HEK293 (cell line): Measurements from ENCODE around the gene KIF18B.

Experiments used
- CTCF ChIA-PET: fragments of 350-600 bp; formaldehyde crosslinking; extraction: SDS; loops from one replicate; lab custom pipeline; 2021; ENCODE audit warnings: antibody characterized with exemption; lab: Yijun Ruan, JAX
- POLR2A ChIA-PET: fragments of 300-600 bp; formaldehyde crosslinking; extraction: SDS; loops from one replicate; lab custom pipeline; 2020; ENCODE audit warnings: antibody characterized with exemption, inconsistent platforms; lab: Yijun Ruan, JAX
- H3K27ac ChIP-seq: fragments of 200-500 bp; sonication (Bioruptor generic); 2 replicates; pipeline ENCODE4 v1.5.1; 2014; ENCODE audit warnings: low read depth, low read length, control low read depth, inconsistent platforms; ENCODE audit errors: extremely low read depth
- H3K36me3 ChIP-seq, 2 experiments: fragments of 200-500 bp in 1 of 2; sonication (Bioruptor generic) in 1 of 2; 1 replicate in 1 of 2; 2 replicates in 1 of 2; pipeline ENCODE4 v1.5.1; 2014 to 2017; ENCODE audit warnings: inconsistent platforms in 2 of 2, low read length in 2 of 2; ENCODE audit not compliant: control insufficient read depth in 2 of 2, insufficient read depth in 1 of 2
- H3K4me1 ChIP-seq: fragments of 200-500 bp; sonication (Bioruptor generic); 2 replicates; pipeline ENCODE4 v1.5.1; 2014; ENCODE audit warnings: mild to moderate bottlenecking, low read length, inconsistent platforms; ENCODE audit not compliant: control insufficient read depth, insufficient read depth
- H3K4me3 ChIP-seq: 2 replicates; pipeline ENCODE4 v1.5.1; 2011; ENCODE audit warnings: low read depth, mild to moderate bottlenecking, control low read depth, low read length, moderate library complexity
- H3K9me3 ChIP-seq: fragments of 200-500 bp; sonication (Bioruptor generic); 2 replicates; pipeline ENCODE4 v1.5.1; 2014; ENCODE audit warnings: low read depth, low read length, inconsistent platforms; ENCODE audit not compliant: control insufficient read depth, insufficient read depth
- BCL11A ChIP-seq: fragments of 450-650 bp; formaldehyde crosslinking; IDR thresholded peaks from 2 replicates; pipeline ENCODE4 v1.5.1; 2016; ENCODE audit warnings: low read depth, missing biosample characterization, missing genetic modification characterization
- GLIS2 ChIP-seq: fragments of 450-650 bp; formaldehyde crosslinking; IDR thresholded peaks from 2 replicates; pipeline ENCODE4 v1.5.1; 2016; ENCODE audit warnings: missing biosample characterization, missing genetic modification characterization
- ZNF121 ChIP-seq: fragments of 450-650 bp; formaldehyde crosslinking; IDR thresholded peaks from 2 replicates; pipeline ENCODE4 v1.5.1; 2016; ENCODE audit warnings: missing biosample characterization, missing genetic modification characterization
- ZNF239 ChIP-seq: fragments of 450-650 bp; formaldehyde crosslinking; IDR thresholded peaks from 2 replicates; pipeline ENCODE4 v1.5.1; 2016; ENCODE audit warnings: missing biosample characterization, missing genetic modification characterization
- ZNF354C ChIP-seq: fragments of 450-650 bp; formaldehyde crosslinking; IDR thresholded peaks from 2 replicates; pipeline ENCODE4 v1.5.1; 2016; ENCODE audit warnings: missing biosample characterization, missing genetic modification characterization, low read depth, borderline replicate concordance
- ZNF473 ChIP-seq: fragments of 450-650 bp; formaldehyde crosslinking; IDR thresholded peaks from 2 replicates; pipeline ENCODE4 v1.5.1; 2017; ENCODE audit warnings: missing biosample characterization, missing genetic modification characterization
- ZNF530 ChIP-seq: fragments of 450-650 bp; formaldehyde crosslinking; IDR thresholded peaks from 2 replicates; pipeline ENCODE4 v1.5.1; 2016; ENCODE audit warnings: low read depth, missing biosample characterization, missing genetic modification characterization
- ZNF548 ChIP-seq: fragments of 450-650 bp; formaldehyde crosslinking; IDR thresholded peaks from 2 replicates; pipeline ENCODE4 v1.5.1; 2016; ENCODE audit warnings: missing biosample characterization, missing genetic modification characterization
- TF ChIP-seq, protein P1 (sequence below): fragments of 450-650 bp; formaldehyde crosslinking; IDR thresholded peaks from 2 replicates; pipeline ENCODE4 v1.5.1; 2016; ENCODE audit warnings: missing biosample characterization, missing genetic modification characterization, borderline replicate concordance
- TF ChIP-seq, protein P2 (sequence below): fragments of 450-650 bp; formaldehyde crosslinking; IDR thresholded peaks from 2 replicates; pipeline ENCODE4 v1.5.1; 2016; ENCODE audit warnings: missing biosample characterization, missing genetic modification characterization

Gene KIF18B

DNA sequence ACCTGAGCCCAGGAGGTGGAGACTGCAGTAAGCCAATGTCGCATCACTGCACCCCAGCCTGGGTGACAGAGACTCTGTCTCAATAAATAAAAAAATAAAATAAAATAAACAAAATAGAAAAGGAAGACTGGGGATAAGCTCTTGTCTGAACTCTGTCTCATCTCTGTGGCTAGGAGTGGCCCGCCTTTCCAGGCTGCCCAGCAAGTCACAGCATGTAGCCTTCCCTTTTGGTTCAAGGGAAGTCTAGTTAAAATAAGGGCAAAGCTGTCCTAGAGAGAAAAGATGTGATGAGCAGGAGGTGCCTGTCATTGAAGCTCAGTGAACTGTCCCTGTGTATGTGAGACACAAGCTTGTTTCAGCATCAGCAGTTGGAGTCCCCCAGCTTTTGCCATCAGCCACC lies 29.6 kb downstream of the KIF18B start (continued):
- TF ChIP-seq, protein P1, sequence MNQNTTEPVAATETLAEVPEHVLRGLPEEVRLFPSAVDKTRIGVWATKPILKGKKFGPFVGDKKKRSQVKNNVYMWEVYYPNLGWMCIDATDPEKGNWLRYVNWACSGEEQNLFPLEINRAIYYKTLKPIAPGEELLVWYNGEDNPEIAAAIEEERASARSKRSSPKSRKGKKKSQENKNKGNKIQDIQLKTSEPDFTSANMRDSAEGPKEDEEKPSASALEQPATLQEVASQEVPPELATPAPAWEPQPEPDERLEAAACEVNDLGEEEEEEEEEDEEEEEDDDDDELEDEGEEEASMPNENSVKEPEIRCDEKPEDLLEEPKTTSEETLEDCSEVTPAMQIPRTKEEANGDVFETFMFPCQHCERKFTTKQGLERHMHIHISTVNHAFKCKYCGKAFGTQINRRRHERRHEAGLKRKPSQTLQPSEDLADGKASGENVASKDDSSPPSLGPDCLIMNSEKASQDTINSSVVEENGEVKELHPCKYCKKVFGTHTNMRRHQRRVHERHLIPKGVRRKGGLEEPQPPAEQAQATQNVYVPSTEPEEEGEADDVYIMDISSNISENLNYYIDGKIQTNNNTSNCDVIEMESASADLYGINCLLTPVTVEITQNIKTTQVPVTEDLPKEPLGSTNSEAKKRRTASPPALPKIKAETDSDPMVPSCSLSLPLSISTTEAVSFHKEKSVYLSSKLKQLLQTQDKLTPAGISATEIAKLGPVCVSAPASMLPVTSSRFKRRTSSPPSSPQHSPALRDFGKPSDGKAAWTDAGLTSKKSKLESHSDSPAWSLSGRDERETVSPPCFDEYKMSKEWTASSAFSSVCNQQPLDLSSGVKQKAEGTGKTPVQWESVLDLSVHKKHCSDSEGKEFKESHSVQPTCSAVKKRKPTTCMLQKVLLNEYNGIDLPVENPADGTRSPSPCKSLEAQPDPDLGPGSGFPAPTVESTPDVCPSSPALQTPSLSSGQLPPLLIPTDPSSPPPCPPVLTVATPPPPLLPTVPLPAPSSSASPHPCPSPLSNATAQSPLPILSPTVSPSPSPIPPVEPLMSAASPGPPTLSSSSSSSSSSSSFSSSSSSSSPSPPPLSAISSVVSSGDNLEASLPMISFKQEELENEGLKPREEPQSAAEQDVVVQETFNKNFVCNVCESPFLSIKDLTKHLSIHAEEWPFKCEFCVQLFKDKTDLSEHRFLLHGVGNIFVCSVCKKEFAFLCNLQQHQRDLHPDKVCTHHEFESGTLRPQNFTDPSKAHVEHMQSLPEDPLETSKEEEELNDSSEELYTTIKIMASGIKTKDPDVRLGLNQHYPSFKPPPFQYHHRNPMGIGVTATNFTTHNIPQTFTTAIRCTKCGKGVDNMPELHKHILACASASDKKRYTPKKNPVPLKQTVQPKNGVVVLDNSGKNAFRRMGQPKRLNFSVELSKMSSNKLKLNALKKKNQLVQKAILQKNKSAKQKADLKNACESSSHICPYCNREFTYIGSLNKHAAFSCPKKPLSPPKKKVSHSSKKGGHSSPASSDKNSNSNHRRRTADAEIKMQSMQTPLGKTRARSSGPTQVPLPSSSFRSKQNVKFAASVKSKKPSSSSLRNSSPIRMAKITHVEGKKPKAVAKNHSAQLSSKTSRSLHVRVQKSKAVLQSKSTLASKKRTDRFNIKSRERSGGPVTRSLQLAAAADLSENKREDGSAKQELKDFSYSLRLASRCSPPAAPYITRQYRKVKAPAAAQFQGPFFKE, result no peak
- TF ChIP-seq ZNF530 (tag by site-specific recombination) (no peak), ZNF354C (tag by site-specific recombination) (no peak), BCL11A (tag by site-specific recombination) (no peak), ZNF239 (tag by site-specific recombination) (no peak), ZNF473 (tag by site-specific recombination) (no peak)
- TF ChIP-seq, protein P2, sequence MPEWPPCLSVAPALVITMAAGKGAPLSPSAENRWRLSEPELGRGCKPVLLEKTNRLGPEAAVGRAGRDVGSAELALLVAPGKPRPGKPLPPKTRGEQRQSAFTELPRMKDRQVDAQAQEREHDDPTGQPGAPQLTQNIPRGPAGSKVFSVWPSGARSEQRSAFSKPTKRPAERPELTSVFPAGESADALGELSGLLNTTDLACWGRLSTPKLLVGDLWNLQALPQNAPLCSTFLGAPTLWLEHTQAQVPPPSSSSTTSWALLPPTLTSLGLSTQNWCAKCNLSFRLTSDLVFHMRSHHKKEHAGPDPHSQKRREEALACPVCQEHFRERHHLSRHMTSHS (tag by site-specific recombination), result no peak

DNA sequence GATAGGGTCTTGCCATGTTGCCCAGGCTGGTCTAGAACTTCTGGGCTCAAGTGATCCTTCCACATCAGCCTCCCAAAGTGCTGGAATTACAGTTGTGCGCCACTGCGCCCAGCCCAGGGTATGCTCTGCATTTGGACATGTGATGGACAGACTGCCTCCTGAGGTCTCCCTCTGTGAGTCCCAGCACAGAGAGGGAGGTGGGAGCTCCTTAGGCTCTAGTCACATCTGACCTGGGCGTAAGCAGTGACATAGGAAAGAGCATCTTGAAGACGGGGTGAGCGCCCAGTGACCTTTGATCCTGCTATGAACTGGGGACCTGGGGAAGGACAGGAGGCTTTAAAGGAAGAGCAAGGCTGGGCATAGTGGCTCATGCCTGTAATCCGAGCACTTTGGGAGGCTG lies 30.1 kb downstream of the KIF18B start:
- H3K36me3 ChIP-seq, result no peaks in the 10 kb centered on the region
- TF ChIP-seq ZNF548 (tag by site-specific recombination) (no peak), ZNF121 (tag by site-specific recombination) (0 out of 2 replicates have a peak, but pooled peaks have one; percentile 30), ZNF239 (tag by site-specific recombination) (no peak)
- no peaks in the 10 kb centered on the region; the same call in 1 of the 2 replicates for H3K4me1 ChIP-seq
- ChIA-PET CTCF (interaction anchor here (0.9 to 7.9 kb wide), 8 partner anchors 9 to 329 kb away, joined by 3 to 296 read pairs (median 16); partner anchors contain the start of genes ACBD4 and EFTUD2), POLR2A (no interaction called here)
- H3K27ac ChIP-seq, result no peak overlapping the region
- no peak overlapping the region for H3K4me3 ChIP-seq
- no peaks in the 10 kb centered on the region for H3K9me3 ChIP-seq

DNA sequence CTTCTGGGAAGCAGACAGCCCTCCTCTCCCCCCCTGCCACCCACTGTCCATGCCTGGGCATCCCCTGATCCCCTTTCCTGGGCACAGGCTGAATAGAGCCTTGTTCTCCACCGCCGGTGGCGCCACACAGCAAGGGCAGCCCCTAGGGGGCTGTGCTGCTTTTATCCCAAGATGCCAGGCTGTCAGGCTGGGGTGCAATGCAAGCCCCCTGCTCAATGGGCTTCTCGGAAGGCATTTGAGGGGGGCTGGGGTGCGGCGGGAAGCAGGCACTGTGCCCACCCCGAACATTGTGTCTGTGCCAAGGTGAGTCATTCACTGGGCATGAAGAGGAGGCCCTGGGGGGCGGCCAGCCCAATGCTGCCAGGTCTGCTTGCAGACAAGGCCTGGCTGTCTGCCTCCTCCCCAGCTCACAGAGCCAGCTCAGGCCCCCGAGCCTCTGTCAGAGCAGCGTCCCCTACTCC lies 30.8 kb downstream of the KIF18B start:
- ChIA-PET CTCF (interaction anchor here (0.8 to 7.9 kb wide), 3 partner anchors 9 to 104 kb away, joined by 5 to 296 read pairs (median 74); partner anchors contain the start of gene EFTUD2), POLR2A (no interaction called here)
- H3K4me1 ChIP-seq, result no peaks in the 10 kb centered on the region; the same call in 1 of the 2 replicates
- no peak overlapping the region for H3K4me3 ChIP-seq
- TF ChIP-seq GLIS2 (tag by site-specific recombination) (peak; percentile 48; the same call in 1 of the 2 replicates), ZNF121 (tag by site-specific recombination) (no peak)
- no peaks in the 10 kb centered on the region for H3K9me3 ChIP-seq
- no peaks in the 10 kb centered on the region for H3K36me3 ChIP-seq
- H3K27ac ChIP-seq, result no peak overlapping the region
